SK-N-SH (cell line): ENCODE data around the gene WDCP. TPM values are rescaled to one million over a fixed set of nuclear protein-coding genes. Genes with fewer than 3 reads are reported as not detected.
A peak's percentile ranks its signal among the peaks of the same experiment; 100 is the strongest.

Experiments used
- CTCF ChIA-PET: fragments of 300-600, 350-600 bp; formaldehyde crosslinking; extraction: SDS; loops from one replicate; lab custom pipeline; 2021; lab: Yijun Ruan, JAX
- POLR2A ChIA-PET: fragments of 350-600 bp; sonication (Branson Sonifier 250); formaldehyde crosslinking; extraction: SDS; loops from one replicate; lab custom pipeline; 2020; ENCODE audit warnings: antibody characterized with exemption, inconsistent platforms; lab: Yijun Ruan, JAX
- DNase-seq: peaks from one replicate; pipeline ENCODE4 v3.0.0; 2012
- H2AFZ ChIP-seq: fragments of 200-600 bp; sonication (generic); 2 replicates; pipeline ENCODE4 v1.8.1; 2016; ENCODE audit warnings: antibody characterized with exemption, mild to moderate bottlenecking, low read depth
- H3F3A ChIP-seq: fragments of 200-600 bp; sonication (generic); replicated peaks from 2 replicates; pipeline ENCODE3; 2016; ENCODE audit warnings: antibody characterized with exemption, mild to moderate bottlenecking; ENCODE audit not compliant: insufficient read depth
- H3K27ac ChIP-seq, 2 experiments: fragments of 200-500 bp in 1 of 2; fragments of 200-600 bp in 1 of 2; sonication (Bioruptor generic) in 1 of 2; sonication (generic), shearing (Covaris generic) in 1 of 2; 2 replicates each; pipeline versions ENCODE4 v1.5.1 to v1.6.1; 2014 to 2016; ENCODE audit warnings: low read depth in 2 of 2, inconsistent platforms in 1 of 2, low read length in 1 of 2, mild to moderate bottlenecking in 1 of 2, mixed read lengths in 1 of 2
- H3K27me3 ChIP-seq: fragments of 200-600 bp; sonication (generic), shearing (Covaris generic); 2 replicates; pipeline ENCODE4 v1.6.1; 2016; ENCODE audit warnings: mixed run types; ENCODE audit not compliant: insufficient read depth
- H3K36me3 ChIP-seq, 2 experiments: fragments of 200-500 bp in 1 of 2; fragments of 200-600 bp in 1 of 2; sonication (Bioruptor generic) in 1 of 2; sonication (generic) in 1 of 2; replicated peaks in 1 of 2; 2 replicates each; pipeline versions ENCODE3 to v1.5.1; 2014 to 2016; ENCODE audit warnings: low read length in 1 of 2, mild to moderate bottlenecking in 1 of 2; ENCODE audit not compliant: insufficient read depth in 2 of 2, control insufficient read depth in 1 of 2
- H3K4me1 ChIP-seq, 2 experiments: fragments of 200-500 bp in 1 of 2; fragments of 200-600 bp in 1 of 2; sonication (Bioruptor generic) in 1 of 2; sonication (generic), shearing (Covaris generic) in 1 of 2; 2 replicates each; pipeline versions ENCODE4 v1.5.1 to v1.6.1; 2014 to 2016; ENCODE audit warnings: low read depth in 1 of 2, low read length in 1 of 2, mixed run types in 1 of 2; ENCODE audit not compliant: insufficient read depth in 2 of 2, control insufficient read depth in 1 of 2
- H3K4me2 ChIP-seq: fragments of 200-600 bp; sonication (generic), shearing (Covaris generic); 2 replicates; pipeline ENCODE4 v1.6.1; 2017; ENCODE audit warnings: mixed run types
- H3K4me3 ChIP-seq, 2 experiments: fragments of 200-500 bp in 1 of 2; fragments of 200-600 bp in 1 of 2; sonication (Bioruptor generic) in 1 of 2; sonication (generic), shearing (Covaris generic) in 1 of 2; 2 replicates each; pipeline versions ENCODE4 v1.5.1 to v1.8.1; 2014 to 2016; ENCODE audit warnings: low read depth in 2 of 2, inconsistent platforms in 1 of 2, low read length in 1 of 2, mild to moderate bottlenecking in 1 of 2, mixed read lengths in 1 of 2, moderate library complexity in 1 of 2
- H3K79me2 ChIP-seq: fragments of 200-600 bp; sonication (generic); 2 replicates; pipeline ENCODE4 v1.8.1; 2017; ENCODE audit warnings: mild to moderate bottlenecking; ENCODE audit not compliant: insufficient read depth
- H3K9ac ChIP-seq: fragments of 200-600 bp; sonication (generic); 2 replicates; pipeline ENCODE4 v1.6.1; 2017; ENCODE audit warnings: mixed run types
- H3K9me2 ChIP-seq: fragments of 200-600 bp; sonication (generic); 2 replicates; pipeline ENCODE4 v1.6.1; 2017; ENCODE audit warnings: mixed run types
- H3K9me3 ChIP-seq: fragments of 200-600 bp; sonication (generic); 2 replicates; pipeline ENCODE4 v1.6.1; 2017; ENCODE audit warnings: mixed run types, mild to moderate bottlenecking, moderate library complexity
- H4K20me1 ChIP-seq: fragments of 200-600 bp; sonication (generic); 2 replicates; pipeline ENCODE4 v1.6.1; 2017; ENCODE audit warnings: mild to moderate bottlenecking, mixed run types; ENCODE audit not compliant: insufficient read depth
- EP300 ChIP-seq, 2 experiments: IDR thresholded peaks; 2 replicates each; pipeline versions ENCODE4 v1.4.0 to v1.6.1; 2012; ENCODE audit warnings: borderline replicate concordance in 1 of 2, low read depth in 1 of 2, low read length in 1 of 2
- EZH2phosphoT487 ChIP-seq: fragments of 200-600 bp; sonication (generic); IDR thresholded peaks from 2 replicates; pipeline ENCODE4 v1.6.1; 2017; ENCODE audit warnings: low read depth, mixed run types, mild to moderate bottlenecking, antibody characterized with exemption, moderate library complexity, borderline replicate concordance
- FOXJ3 ChIP-seq: sonication (generic); formaldehyde crosslinking; IDR thresholded peaks from 2 replicates; pipeline ENCODE4 v1.5.1; 2020; ENCODE audit warnings: mild to moderate bottlenecking, missing genetic modification reagents
- FOXM1 ChIP-seq: IDR thresholded peaks from 2 replicates; pipeline ENCODE4 v1.4.0; 2012; ENCODE audit warnings: low read depth, mild to moderate bottlenecking
- GABPA ChIP-seq: IDR thresholded peaks from 2 replicates; pipeline ENCODE4 v1.4.0; 2012; ENCODE audit warnings: low read depth, mild to moderate bottlenecking
- GATA2 ChIP-seq: sonication (generic); formaldehyde crosslinking; IDR thresholded peaks from 2 replicates; pipeline ENCODE4 v1.5.0; 2020; ENCODE audit warnings: mild to moderate bottlenecking, missing genetic modification reagents
- POLR2AphosphoS5 ChIP-seq: IDR thresholded peaks from 2 replicates; pipeline ENCODE4 v1.6.1; 2012; ENCODE audit warnings: low read depth, low read length
- RCOR1 ChIP-seq: fragments of 150-350 bp; IDR thresholded peaks from 2 replicates; pipeline ENCODE4 v1.6.1; 2017; ENCODE audit warnings: antibody characterized with exemption, low read length
- RFX5 ChIP-seq: IDR thresholded peaks from 2 replicates; pipeline ENCODE4 v1.6.1; 2012; ENCODE audit warnings: mild to moderate bottlenecking, improper control_type of control experiment, low read length
- RXRA ChIP-seq: IDR thresholded peaks from 2 replicates; pipeline ENCODE4 v1.4.0; 2012; ENCODE audit warnings: low read depth, mild to moderate bottlenecking, borderline replicate concordance
- SMC3 ChIP-seq: IDR thresholded peaks from 2 replicates; pipeline ENCODE4 v1.6.1; 2012; ENCODE audit warnings: low read depth, low read length, improper control_type of control experiment
- TAF1 ChIP-seq: IDR thresholded peaks from 2 replicates; pipeline ENCODE4 v1.6.1; 2012; ENCODE audit warnings: low read depth, mild to moderate bottlenecking, low read length, moderate library complexity, borderline replicate concordance
- TEAD4 ChIP-seq: IDR thresholded peaks from 2 replicates; pipeline ENCODE4 v1.4.0; 2012; ENCODE audit warnings: mild to moderate bottlenecking, borderline replicate concordance; ENCODE audit not compliant: insufficient read depth
- WGBS: methylation state at CpG from one replicate; pipeline ENCODE4 v1.1.6; 2017; ENCODE audit warnings: low lambda C conversion rate; 5-methylcytosine and 5-hydroxymethylcytosine counted together
- polyA plus RNA-seq, 3 experiments: library from polyadenylated mRNA; depleted of rRNA; stranded (reverse); fragments of >200 nt; gene quantifications; 2 replicates each; pipeline ENCODE4 v1.2.3, GENCODE V29; 2012
- TF ChIP-seq, protein P1 (sequence below): IDR thresholded peaks from 2 replicates; pipeline ENCODE4 v1.6.1; 2012; ENCODE audit warnings: mild to moderate bottlenecking, low read depth, low read length, moderate library complexity
- TF ChIP-seq, protein P2 (sequence below): fragments of 150-350 bp; IDR thresholded peaks from 2 replicates; pipeline ENCODE4 v1.6.1; 2017; ENCODE audit warnings: antibody characterized with exemption, low read length, low read depth, borderline replicate concordance
- TF ChIP-seq, protein P3 (sequence below): IDR thresholded peaks from 2 replicates; pipeline ENCODE4 v1.4.0; 2012; ENCODE audit warnings: low read depth, borderline replicate concordance
- TF ChIP-seq, protein P4 (sequence below): IDR thresholded peaks from 2 replicates; pipeline ENCODE4 v1.4.0; 2012; ENCODE audit warnings: low read depth

Gene WDCP
- polyA plus RNA-seq, 1 of the 3 experiments (the other 2 are of a cell fraction): 7.1 TPM

DNA sequence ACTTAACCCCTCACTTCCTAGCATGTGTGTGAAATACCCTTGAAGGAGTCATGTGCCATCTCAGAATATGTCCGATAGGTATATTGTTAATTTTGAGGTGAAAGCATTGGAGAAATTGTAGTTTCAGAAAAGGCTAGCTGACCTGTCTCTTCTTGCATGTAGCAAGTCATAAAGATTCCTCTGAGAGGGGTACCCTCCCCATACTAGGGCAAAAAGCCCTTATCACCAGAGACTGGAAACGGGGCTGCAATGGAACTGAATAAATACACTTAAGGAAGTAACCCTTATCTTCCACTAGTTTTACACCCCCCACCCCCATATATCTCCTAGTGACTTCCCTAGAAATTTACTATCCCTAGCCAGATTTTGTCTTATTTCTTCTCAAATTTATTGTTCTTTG is 30.7 kb upstream of the WDCP start:
- peak overlapping the region; percentile 82 for H3K4me3 ChIP-seq
- ChIA-PET CTCF (interaction anchor here (1.8 to 5.6 kb wide), 3 partner anchors 17 to 152 kb away, joined by 7 to 34 read pairs (median 9); partner anchors contain the start of gene ATAD2B), POLR2A (interaction anchor here (0.9 kb wide), 1 partner anchor 31 kb away, joined by 3 read pairs; the partner anchor contains the start of gene WDCP)
- peak overlapping the region; percentile 85 for H3K4me2 ChIP-seq
- WGBS: 95% methylated on average over 2 of the region's 2 CpGs
- TF ChIP-seq, protein P1, sequence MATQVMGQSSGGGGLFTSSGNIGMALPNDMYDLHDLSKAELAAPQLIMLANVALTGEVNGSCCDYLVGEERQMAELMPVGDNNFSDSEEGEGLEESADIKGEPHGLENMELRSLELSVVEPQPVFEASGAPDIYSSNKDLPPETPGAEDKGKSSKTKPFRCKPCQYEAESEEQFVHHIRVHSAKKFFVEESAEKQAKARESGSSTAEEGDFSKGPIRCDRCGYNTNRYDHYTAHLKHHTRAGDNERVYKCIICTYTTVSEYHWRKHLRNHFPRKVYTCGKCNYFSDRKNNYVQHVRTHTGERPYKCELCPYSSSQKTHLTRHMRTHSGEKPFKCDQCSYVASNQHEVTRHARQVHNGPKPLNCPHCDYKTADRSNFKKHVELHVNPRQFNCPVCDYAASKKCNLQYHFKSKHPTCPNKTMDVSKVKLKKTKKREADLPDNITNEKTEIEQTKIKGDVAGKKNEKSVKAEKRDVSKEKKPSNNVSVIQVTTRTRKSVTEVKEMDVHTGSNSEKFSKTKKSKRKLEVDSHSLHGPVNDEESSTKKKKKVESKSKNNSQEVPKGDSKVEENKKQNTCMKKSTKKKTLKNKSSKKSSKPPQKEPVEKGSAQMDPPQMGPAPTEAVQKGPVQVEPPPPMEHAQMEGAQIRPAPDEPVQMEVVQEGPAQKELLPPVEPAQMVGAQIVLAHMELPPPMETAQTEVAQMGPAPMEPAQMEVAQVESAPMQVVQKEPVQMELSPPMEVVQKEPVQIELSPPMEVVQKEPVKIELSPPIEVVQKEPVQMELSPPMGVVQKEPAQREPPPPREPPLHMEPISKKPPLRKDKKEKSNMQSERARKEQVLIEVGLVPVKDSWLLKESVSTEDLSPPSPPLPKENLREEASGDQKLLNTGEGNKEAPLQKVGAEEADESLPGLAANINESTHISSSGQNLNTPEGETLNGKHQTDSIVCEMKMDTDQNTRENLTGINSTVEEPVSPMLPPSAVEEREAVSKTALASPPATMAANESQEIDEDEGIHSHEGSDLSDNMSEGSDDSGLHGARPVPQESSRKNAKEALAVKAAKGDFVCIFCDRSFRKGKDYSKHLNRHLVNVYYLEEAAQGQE: no peak
- TF ChIP-seq RXRA (no peak), POLR2AphosphoS5 (no peak), TEAD4 (no peak), FOXM1 (no peak), RFX5 (no peak), TAF1 (no peak), GATA2 (no peak), EP300 (IDR thresholded peaks at IDR 0.05; ENCODE audit: borderline replicate concordance in 1 of 2, low read depth in 1 of 2, low read length in 1 of 2) (no peak), FOXJ3 (no peak), SMC3 (no peak), RCOR1 (no peak), GABPA (no peak), EZH2phosphoT487 (no peak)
- TF ChIP-seq, protein P2, sequence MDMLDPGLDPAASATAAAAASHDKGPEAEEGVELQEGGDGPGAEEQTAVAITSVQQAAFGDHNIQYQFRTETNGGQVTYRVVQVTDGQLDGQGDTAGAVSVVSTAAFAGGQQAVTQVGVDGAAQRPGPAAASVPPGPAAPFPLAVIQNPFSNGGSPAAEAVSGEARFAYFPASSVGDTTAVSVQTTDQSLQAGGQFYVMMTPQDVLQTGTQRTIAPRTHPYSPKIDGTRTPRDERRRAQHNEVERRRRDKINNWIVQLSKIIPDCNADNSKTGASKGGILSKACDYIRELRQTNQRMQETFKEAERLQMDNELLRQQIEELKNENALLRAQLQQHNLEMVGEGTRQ: no peak
- TF ChIP-seq, protein P3, sequence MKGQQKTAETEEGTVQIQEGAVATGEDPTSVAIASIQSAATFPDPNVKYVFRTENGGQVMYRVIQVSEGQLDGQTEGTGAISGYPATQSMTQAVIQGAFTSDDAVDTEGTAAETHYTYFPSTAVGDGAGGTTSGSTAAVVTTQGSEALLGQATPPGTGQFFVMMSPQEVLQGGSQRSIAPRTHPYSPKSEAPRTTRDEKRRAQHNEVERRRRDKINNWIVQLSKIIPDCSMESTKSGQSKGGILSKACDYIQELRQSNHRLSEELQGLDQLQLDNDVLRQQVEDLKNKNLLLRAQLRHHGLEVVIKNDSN: no peak
- TF ChIP-seq, protein P4, sequence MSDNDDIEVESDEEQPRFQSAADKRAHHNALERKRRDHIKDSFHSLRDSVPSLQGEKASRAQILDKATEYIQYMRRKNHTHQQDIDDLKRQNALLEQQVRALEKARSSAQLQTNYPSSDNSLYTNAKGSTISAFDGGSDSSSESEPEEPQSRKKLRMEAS: no peak
- H3K4me1 ChIP-seq: peaks cover 7 to 11% of the 10 kb centered on the region in 2 experiments; a peak in 2 of 4 replicates
- peaks cover 31% of the 10 kb centered on the region for H3F3A ChIP-seq
- no peaks in the 10 kb centered on the region for H4K20me1 ChIP-seq
- H3K79me2 ChIP-seq: peaks cover 38% of the 10 kb centered on the region
- no peak overlapping the region for H2AFZ ChIP-seq
- peak overlapping the region; percentile 76; the same call in 1 of the 2 replicates for H3K9ac ChIP-seq
- H3K36me3 ChIP-seq: peaks cover 40 to 44% of the 10 kb centered on the region in 2 experiments
- no peaks in the 10 kb centered on the region for H3K27me3 ChIP-seq
- no peaks in the 10 kb centered on the region for H3K9me3 ChIP-seq
- no peak for DNase-seq
- no peak overlapping the region for H3K27ac ChIP-seq
- no peaks in the 10 kb centered on the region for H3K9me2 ChIP-seq
